ENCODE measurements around the gene ITCH.
"Not testable (repeated sequence)": the region's sequence is repeated elsewhere in the genome, so short reads cannot be mapped to it uniquely, and the experiment has no call there.

ITCH gene

GRCh38 chr20:34365765-34366213, 2.7 kb downstream of the ITCH start:
- no peaks in the 10 kb centered on the region for H3K9me3 ChIP-seq (ENCODE audit: control insufficient read depth, insufficient read depth, low read depth, low read length)
- peak; percentile 40; the same call in 1 of the 2 replicates for TF ChIP-seq ZFHX2 (tag by site-specific recombination; conservative IDR thresholded peaks at IDR 0.05)
- TF ChIP-seq ZBTB17 (tag by site-specific recombination; IDR thresholded peaks at IDR 0.05) = peak; percentile 67
- peak; percentile 87 for TF ChIP-seq ZNF335 (tag by site-specific recombination; conservative IDR thresholded peaks at IDR 0.05)
- no peak for TF ChIP-seq ZNF146 (tag by site-specific recombination; IDR thresholded peaks at IDR 0.05)
- 0 out of 2 replicates have a peak, but pooled peaks have one; percentile 38 for TF ChIP-seq EGR2 (tag by site-specific recombination; IDR thresholded peaks at IDR 0.05; ENCODE audit: low read depth)
- no peak overlapping the region for H3K4me3 ChIP-seq (ENCODE audit: low read depth, low read length)
- H3K27ac ChIP-seq (ENCODE audit: extremely low read depth, low read depth, low read length) = no peak overlapping the region
- peaks cover 14 to 29% of the 10 kb centered on the region in 2 experiments; a peak in 2 of 3 replicates for H3K36me3 ChIP-seq (ENCODE audit: control insufficient read depth in 2 of 2, insufficient read depth in 1 of 2, low read length in 2 of 2)
- CTCF ChIA-PET = interaction anchor here (0.6 to 1.0 kb wide), 2 partner anchors 53 to 110 kb away, joined by 3 read pairs; no protein-coding TSS in a partner anchor
- H3K4me1 ChIP-seq (ENCODE audit: control insufficient read depth, insufficient read depth, low read length) = 0 out of 2 replicates have a peak, but pooled peaks cover 5% of the 10 kb centered on the region
- POLR2A ChIA-PET = no interaction called here

- H3K36me3 ChIP-seq (ENCODE audit: control insufficient read depth in 2 of 2, insufficient read depth in 1 of 2, low read length in 2 of 2) = peaks cover 20 to 38% of the 10 kb centered on the region in 2 experiments; a peak in 2 of 3 replicates
- 0 out of 2 replicates have a peak, but pooled peaks cover 5% of the 10 kb centered on the region for H3K4me1 ChIP-seq (ENCODE audit: control insufficient read depth, insufficient read depth, low read length)
- H3K9me3 ChIP-seq (ENCODE audit: control insufficient read depth, insufficient read depth, low read depth, low read length) = no peaks in the 10 kb centered on the region
- ChIA-PET POLR2A (no interaction called here), CTCF (interaction anchor here (0.5 to 0.9 kb wide), 3 partner anchors 43 to 145 kb away, joined by 3 to 4 read pairs (median 3); no protein-coding TSS in a partner anchor)
- H3K27ac ChIP-seq (ENCODE audit: extremely low read depth, low read depth, low read length) = no peak overlapping the region
- TF ChIP-seq OSR2 (tag by site-specific recombination; IDR thresholded peaks at IDR 0.05) = 0 out of 2 replicates have a peak, but pooled peaks have one; percentile 6
- TF ChIP-seq GLIS1 (tag by site-specific recombination; IDR thresholded peaks at IDR 0.05) = peak; percentile 59
- TF ChIP-seq PRDM6 (tag by site-specific recombination; IDR thresholded peaks at IDR 0.05) = no peak
- no peak overlapping the region for H3K4me3 ChIP-seq (ENCODE audit: low read depth, low read length)
These were observed 4.1 kb downstream of the ITCH start for GRCh38 chr20:34367155-34367554.

- H3K4me1 ChIP-seq (ENCODE audit: control insufficient read depth, insufficient read depth, low read length); H3K4me3 ChIP-seq (ENCODE audit: low read depth, low read length): not testable (repeated sequence)
- CTCF ChIA-PET = interaction anchor here (0.5 to 0.9 kb wide), 3 partner anchors 34 to 55 kb away, joined by 3 read pairs; no protein-coding TSS in a partner anchor
These were observed 4.8 kb downstream of the ITCH start for GRCh38 chr20:34367911-34368310.

GRCh38 chr20:34368547-34368946, 5.5 kb downstream of the ITCH start:
- POLR2A ChIA-PET = no interaction called here
- no peak for TF ChIP-seq ZBTB17 (tag by site-specific recombination; IDR thresholded peaks at IDR 0.05)
- peak; percentile 67 for TF ChIP-seq ZBTB11 (tag by site-specific recombination; conservative IDR thresholded peaks at IDR 0.05; ENCODE audit: low read depth)
- Histone ChIP-seq H3K4me1 (ENCODE audit: control insufficient read depth, insufficient read depth, low read length) (0 out of 2 replicates have a peak, but pooled peaks cover 5% of the 10 kb centered on the region), H3K4me3 (ENCODE audit: low read depth, low read length) (no peak overlapping the region), H3K36me3 (ENCODE audit: control insufficient read depth in 2 of 2, insufficient read depth in 1 of 2, low read length in 2 of 2) (peaks cover 24 to 45% of the 10 kb centered on the region in 2 experiments; a peak in 2 of 3 replicates), H3K9me3 (ENCODE audit: control insufficient read depth, insufficient read depth, low read depth, low read length) (no peaks in the 10 kb centered on the region), H3K27ac (ENCODE audit: extremely low read depth, low read depth, low read length) (no peak overlapping the region)
- CTCF ChIA-PET = interaction anchor here (0.5 to 0.9 kb wide), 3 partner anchors 35 to 58 kb away, joined by 3 to 4 read pairs (median 3); no protein-coding TSS in a partner anchor

More at GRCh38 chr20:34367911-34368310, 4.8 kb downstream of the ITCH start:
- H3K9me3 ChIP-seq (ENCODE audit: control insufficient read depth, insufficient read depth, low read depth, low read length); H3K27ac ChIP-seq (ENCODE audit: extremely low read depth, low read depth, low read length); POLR2A ChIA-PET: not testable (repeated sequence)
- peaks cover 23 to 42% of the 10 kb centered on the region in 2 experiments; a peak in 2 of 3 replicates for H3K36me3 ChIP-seq (ENCODE audit: control insufficient read depth in 2 of 2, insufficient read depth in 1 of 2, low read length in 2 of 2)
